Right forelimb (tissue), 1 donor: Measurements from ENCODE around the gene IFT122.

ENCODE experiments used
- DNase-seq: peaks from one replicate; pipeline ENCODE4 v3.0.0-alpha.2; 2018

IFT122 gene

DNA sequence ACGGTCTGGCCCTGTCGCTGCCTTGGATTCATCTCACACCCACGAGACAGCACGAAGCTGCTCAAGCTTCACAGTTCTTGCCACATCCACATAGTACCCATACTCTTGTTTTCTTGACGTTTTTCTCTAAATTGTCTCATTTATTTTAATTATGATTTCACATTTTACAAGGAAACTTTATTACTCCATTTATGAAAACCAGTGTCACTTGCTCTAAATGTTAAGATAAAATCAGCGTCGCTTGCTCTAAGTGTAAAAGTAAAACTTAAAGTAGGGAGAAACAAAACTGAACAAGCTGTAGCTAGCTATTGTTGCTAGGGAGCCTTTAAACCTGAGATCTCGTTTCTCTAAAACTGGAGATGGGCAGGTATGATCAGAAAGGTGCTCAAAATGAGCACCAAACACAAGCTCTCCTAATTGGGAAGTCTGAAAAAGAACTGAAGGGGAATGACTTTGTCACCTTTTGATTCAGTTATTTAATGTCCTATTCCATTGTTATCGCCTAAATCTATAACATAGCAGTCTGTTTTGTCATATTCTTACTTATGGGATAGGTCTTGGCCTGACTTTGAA lies 680 bp downstream of the IFT122 start:
- no peak for DNase-seq

GRCh38 chr3:129441215-129441614 lies 1.2 kb downstream of the IFT122 start:
- DNase-seq, result no peak

DNA sequence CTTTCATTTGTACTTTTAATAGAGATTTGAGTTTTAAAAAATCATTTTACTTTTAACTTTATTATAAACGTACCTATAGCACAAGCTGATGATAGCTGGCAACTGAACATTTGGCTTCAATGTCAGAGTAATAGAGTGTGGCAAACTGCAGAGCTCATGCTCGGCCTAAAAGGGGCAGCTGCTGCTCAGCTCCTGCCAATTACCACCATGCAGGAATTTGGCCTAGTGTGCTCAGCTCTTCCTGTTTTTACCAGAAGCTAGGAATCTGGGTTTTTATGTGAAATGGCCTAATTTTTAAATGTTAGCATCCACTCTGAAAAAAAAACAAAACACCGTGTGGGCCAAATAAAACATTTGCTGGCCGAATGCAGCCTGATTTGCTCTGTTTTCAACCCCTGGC lies 1.8 kb downstream of the IFT122 start:
- peak; percentile 48 for DNase-seq

- no peak for DNase-seq
Observed at GRCh38 chr3:129442486-129442885, 2.5 kb downstream of the IFT122 start.

DNA sequence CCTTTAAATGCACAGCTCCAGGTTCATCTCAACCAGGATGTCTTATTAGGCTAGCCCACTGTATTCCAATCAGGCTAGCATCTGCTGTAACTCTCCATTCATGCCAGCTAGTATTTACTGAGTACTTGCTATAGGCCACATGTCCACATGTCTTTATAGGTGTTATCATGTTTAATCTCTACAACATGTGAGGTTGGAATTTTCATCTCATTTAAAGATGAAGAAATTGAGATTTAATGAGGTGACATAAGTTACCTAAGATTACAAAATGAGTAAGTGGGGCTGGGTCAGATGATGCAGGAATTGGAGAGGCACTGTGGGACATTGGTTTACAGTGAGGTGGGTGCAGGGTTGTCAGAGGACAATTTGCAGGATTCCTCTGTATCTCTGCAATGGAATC lies 2.9 kb downstream of the IFT122 start:
- no peak for DNase-seq

- DNase-seq, result no peak
Observed at GRCh38 chr3:129445471-129445870, 5.4 kb downstream of the IFT122 start.

GRCh38 chr3:129446926-129447325 lies 6.9 kb downstream of the IFT122 start:
- DNase-seq, result no peak

GRCh38 chr3:129448186-129448895 lies 8.3 kb downstream of the IFT122 start:
- no peak for DNase-seq

GRCh38 chr3:129449279-129450115 lies 9.5 kb downstream of the IFT122 start:
- DNase-seq, result no peak

GRCh38 chr3:129453732-129454131 lies 13.7 kb downstream of the IFT122 start:
- DNase-seq, result no peak

- DNase-seq, result no peak
Observed at GRCh38 chr3:129460155-129460554, 20.1 kb downstream of the IFT122 start.

GRCh38 chr3:129460572-129460971 lies 20.5 kb downstream of the IFT122 start:
- DNase-seq, result no peak

GRCh38 chr3:129461022-129461421 lies 21.0 kb downstream of the IFT122 start:
- no peak for DNase-seq

DNA sequence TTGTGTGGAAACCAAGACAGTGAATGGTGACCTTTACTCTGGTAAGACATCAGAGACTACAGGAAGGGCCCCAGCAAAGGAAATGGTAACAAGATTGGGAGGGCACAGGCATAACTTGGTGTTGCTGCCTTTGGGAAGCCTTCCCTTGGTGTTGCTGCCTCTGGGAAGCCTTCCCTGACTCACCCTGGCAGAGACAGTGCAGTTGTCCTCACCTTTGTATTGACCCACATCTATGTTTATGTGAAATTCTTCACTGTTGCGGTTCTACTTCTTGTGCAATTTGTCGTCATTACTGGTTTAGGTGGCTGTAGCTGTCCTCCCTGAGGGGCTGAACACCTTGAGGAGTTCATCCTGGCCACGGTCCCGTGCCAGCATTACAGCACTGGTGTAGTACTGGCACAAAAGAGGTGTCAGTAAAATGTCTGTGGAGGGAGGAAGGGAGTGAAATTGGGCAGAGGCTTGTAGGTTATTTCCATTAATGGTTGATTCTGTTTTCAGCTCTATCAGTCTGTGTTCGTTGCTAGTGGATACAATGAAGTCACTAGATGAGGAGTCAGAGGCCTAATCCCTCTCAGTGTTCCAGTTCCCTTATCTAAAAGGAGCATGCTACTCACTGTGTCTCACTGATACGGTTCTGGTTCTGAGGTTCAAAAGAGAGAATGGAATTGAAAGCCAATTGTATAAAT lies 21.6 kb downstream of the IFT122 start:
- no peak for DNase-seq

DNA sequence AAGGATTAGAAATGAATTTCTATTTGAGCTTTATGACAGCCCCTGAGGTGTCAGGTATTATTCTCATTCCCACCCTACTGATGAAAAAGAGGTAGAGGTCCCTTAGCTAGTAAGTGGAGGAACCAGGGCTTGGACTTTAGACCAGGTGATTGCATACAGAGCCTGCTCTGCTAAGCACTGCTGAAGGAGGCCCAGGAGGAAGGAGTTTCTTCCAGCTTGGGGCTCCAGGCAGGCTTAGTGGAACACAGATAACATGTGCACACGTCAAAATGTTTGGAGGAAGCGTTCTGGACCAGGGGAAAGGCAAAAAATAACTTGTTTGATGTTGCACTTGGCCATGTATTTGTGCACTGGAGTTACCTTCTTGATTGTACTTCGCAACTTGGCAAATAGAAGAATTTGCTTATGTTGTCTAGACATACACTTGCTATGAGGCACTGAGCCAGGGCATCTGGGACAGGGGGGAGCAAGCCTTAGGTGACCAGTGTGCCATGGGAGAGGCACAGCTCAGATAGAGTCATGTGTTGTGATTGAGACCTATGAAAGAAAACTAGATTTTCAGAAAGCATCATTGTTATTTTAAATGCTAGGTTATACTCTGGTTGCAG lies 22.4 kb downstream of the IFT122 start:
- no peak for DNase-seq

- no peak for DNase-seq
Observed at GRCh38 chr3:129463094-129463493, 23.1 kb downstream of the IFT122 start.

GRCh38 chr3:129463716-129464115 lies 23.7 kb downstream of the IFT122 start:
- no peak for DNase-seq

- no peak for DNase-seq
Observed at GRCh38 chr3:129467932-129468331, 27.9 kb downstream of the IFT122 start.

DNA sequence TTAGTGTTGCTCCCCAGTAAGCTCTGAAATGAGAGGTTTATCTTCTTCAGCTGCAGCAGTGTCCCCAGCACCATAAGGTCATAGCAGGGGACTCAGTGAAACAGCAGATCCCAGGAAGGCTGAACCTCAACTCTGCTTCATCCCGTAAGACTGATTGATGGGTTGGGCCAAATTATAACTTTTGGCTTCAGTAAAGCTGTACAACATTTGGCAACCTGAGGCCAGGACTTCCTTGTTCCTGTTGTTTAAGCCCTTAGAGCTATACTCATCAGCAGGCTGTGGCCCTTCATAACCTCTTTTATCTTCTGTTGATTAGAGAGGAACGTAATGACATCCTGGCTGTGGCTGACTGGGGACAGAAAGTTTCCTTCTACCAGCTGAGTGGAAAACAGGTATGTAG lies 29.0 kb downstream of the IFT122 start:
- DNase-seq, result no peak

- no peak for DNase-seq
Observed at GRCh38 chr3:129470861-129471260, 30.8 kb downstream of the IFT122 start.

- no peak for DNase-seq
Observed at GRCh38 chr3:129473067-129473768, 33.2 kb downstream of the IFT122 start.

- DNase-seq, result no peak
Observed at GRCh38 chr3:129473769-129474152, 33.7 kb downstream of the IFT122 start.
